ENCODE data around the gene ZNF862. TPM values are rescaled to one million over a fixed set of nuclear protein-coding genes. Genes with fewer than 3 reads are reported as not detected.

ZNF862 gene
- polyA plus RNA-seq, 4 donors: 18.1 to 20.9 (median 19.8) TPM

DNA sequence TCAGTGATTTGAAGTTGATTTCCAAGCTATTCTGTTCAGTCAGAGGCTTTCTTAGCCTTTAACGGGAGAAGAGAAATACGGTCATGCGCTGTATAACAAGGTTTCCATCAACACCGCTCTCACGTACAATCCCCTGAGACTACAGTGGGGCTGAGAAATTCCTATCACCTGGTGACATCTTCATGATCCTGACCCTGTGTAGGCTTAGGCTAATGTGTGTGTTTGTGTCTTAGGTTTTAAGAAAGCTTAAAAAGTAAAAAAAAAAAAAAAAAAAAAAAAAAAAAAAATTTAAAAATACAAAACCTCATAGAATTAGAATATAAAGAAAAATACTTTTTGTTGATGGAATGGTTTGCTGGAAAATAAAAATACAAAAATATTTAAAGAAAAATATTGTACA, 1.8 kb downstream of the ZNF862 start:
- DNase-seq (ENCODE audit: low read depth in 4 of 4, low spot score in 3 of 4): no peak

DNA sequence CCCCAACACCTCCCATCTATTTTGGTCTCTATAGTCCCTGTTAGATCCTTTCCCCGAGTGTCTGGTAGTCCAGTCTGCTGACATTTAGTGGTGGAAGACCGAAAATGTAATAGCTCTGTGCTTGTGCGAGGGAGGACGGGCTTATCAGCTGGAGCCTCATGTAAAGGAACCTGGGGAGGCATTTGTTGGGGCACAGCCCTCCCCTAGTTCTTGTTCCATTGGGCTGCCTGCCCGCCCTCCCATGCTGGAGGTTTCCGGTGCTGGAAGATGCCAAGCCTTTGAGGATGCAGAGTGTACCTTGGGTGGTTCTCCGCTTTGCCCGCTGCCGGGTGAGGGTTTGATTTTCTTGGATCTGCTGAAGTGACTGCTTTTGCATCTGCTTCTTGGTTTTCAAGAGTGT, 5.4 kb downstream of the ZNF862 start:
- no peak for DNase-seq (ENCODE audit: low read depth in 4 of 4, low spot score in 3 of 4)

GRCh38 chr7:149844445-149844844, 6.3 kb downstream of the ZNF862 start:
- no peak for DNase-seq (ENCODE audit: low read depth in 4 of 4, low spot score in 3 of 4)

- no peak for DNase-seq (ENCODE audit: low read depth in 4 of 4, low spot score in 3 of 4)
These were observed 7.2 kb downstream of the ZNF862 start for GRCh38 chr7:149845257-149845980.

DNA sequence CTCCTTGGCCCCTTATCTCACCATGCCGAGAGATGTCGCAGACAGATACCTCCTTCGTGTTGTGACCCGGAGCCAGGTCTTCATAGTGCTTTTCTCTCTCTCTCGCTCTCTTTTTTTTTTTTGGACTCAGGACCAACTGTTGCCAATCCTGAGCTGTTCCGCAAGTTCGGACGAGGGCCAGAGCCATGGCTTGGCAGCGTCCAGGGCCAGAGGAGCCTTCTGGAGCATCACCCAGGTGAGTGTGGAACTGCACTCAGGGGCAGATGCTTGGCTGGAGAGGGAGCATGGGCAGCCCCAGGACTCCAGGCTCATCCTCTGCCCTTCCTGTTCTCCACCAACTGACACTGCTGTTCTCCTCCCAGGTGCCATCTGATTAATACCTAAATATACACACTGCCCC, 7.8 kb downstream of the ZNF862 start:
- DNase-seq (ENCODE audit: low read depth in 4 of 4, low spot score in 3 of 4): no peak

DNA sequence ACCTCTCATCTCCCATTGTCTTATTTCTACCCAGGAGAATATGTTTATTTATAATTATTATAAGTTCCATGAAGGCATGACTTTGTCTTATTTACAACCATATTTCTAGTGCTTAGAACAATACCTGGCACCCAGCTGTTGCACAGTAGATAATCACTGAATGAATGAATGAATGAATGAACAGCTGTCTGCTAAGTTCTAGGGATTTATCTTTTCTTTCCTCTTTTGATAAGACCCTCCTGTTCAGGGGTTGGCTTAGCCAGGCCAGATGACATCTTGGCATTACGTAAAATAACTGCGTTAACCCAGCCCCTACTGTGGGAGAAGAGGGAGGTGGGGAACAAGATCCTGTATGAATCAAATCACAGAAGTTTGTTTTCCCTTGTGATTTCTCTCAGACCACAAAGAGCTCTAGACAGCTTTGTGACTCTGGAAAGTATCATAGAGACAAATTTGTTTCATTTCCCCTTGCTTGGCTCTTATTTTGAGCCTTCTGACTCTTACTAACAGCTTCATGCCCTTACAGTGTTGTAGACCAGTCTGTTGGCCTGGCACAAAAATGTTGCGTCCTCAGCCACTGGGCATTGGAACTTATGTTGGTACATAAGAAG, 8.4 kb downstream of the ZNF862 start:
- no peak for DNase-seq (ENCODE audit: low read depth in 4 of 4, low spot score in 3 of 4)

DNA sequence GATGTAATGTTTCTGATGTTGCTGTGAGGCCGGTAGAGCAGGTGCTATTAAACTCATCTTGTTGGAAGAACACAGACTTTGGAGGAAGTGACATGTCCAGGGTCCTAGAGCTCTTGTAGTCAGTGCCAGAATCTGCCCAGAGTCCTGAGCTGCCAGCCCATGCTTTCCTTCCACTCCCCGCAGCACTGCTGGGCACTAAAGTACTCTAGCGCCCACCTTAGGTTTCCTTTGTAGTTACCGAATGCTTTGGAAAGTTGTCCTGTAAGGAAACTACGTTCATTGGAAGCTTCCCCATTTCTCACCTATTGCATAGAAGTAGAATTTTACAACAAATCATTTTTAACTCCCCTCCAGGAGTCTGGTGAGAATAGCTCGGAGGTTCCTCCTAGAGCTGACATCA, 11.0 kb downstream of the ZNF862 start:
- DNase-seq (ENCODE audit: low read depth in 4 of 4, low spot score in 3 of 4): no peak

GRCh38 chr7:149850007-149850594, 11.9 kb downstream of the ZNF862 start:
- DNase-seq (ENCODE audit: low read depth in 4 of 4, low spot score in 3 of 4): no peak

DNA sequence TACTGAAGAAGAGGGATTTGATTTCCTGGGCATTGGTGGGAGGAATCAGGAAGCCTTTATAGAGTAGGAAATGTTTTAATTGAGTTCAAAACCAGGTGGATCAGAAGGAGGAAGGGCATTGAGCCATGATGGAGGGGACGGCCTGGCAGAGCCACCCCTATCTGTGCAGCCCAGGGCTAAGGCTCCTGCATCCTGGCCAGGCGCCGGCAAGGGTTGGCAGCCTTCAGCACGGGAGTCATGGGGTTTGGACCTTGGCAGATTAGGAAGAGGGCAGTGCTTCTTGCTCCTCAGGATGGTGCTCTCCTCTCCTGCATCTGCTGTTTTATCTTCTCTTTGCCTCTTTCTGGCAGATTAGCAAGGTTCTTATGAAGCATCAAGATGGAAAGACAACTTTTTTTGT, 12.5 kb downstream of the ZNF862 start:
- no peak for DNase-seq (ENCODE audit: low read depth in 4 of 4, low spot score in 3 of 4)

DNA sequence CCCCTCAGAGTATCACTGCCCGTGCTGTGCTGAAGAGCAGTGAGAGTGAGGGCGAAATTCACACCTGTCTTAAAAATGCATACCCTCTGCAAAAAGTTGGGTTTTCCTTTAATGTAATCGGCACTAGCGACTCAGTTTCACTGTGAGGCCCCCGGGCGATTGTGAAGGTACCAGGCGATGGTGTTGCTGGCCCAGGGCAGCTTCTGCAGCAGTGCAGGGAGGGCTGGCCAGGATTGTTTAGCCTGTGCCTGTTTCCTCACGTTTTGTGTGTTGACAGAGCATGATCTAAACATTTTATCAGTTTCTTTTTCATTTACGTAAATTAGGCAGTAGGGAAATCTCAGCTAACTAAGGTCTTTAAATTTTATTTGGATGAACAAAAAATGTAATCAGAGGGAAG, 13.3 kb downstream of the ZNF862 start:
- DNase-seq (ENCODE audit: low read depth in 4 of 4, low spot score in 3 of 4): no peak

GRCh38 chr7:149853157-149853556, 15.0 kb downstream of the ZNF862 start:
- no peak for DNase-seq (ENCODE audit: low read depth in 4 of 4, low spot score in 3 of 4)

GRCh38 chr7:149854611-149855360, 16.6 kb downstream of the ZNF862 start:
- DNase-seq (ENCODE audit: low read depth in 4 of 4, low spot score in 3 of 4): no peak

GRCh38 chr7:149855361-149856305, 17.5 kb downstream of the ZNF862 start:
- DNase-seq (ENCODE audit: low read depth in 4 of 4, low spot score in 3 of 4): no peak

DNA sequence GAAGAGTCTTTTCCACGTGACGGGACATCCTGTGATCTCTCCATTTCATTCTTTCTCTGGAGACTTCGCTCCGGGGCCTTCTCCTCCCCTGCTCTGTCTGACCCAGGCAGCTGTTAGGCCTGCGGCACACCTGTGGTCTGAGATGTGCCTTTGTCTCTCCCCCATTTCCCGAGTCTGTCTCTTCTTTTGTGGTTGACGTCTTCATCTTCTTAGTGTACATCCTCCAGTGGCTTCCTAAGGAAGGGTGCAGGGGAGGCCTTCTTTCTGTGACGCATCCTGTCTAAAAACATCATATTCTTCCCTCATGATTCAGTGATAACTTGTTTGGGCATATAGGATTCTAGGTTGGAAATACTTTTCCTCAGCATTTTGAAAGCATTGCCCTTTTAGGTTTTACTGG, 18.4 kb downstream of the ZNF862 start:
- no peak for DNase-seq (ENCODE audit: low read depth in 4 of 4, low spot score in 3 of 4)

- no peak for DNase-seq (ENCODE audit: low read depth in 4 of 4, low spot score in 3 of 4)
These were observed 21.2 kb downstream of the ZNF862 start for GRCh38 chr7:149859369-149859768.

DNA sequence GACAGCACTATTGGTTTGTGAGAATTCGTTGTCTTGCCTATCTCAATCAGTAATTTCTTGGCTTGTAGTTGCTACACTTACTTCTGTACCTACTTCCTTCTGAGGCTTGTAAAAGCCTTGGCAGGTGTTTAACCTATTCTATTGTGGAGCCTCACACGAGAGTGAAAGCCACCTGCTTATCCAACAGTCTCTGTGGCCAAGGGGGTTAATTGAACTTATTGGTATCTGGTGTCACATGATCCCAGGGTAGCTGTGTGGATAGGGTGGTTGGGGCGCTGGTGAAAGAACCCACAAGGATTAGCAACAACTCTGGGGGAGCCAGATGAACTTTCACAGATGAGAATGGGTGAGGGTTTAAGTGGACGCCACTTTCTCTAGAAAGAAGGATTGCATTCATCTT, 21.7 kb downstream of the ZNF862 start:
- DNase-seq (ENCODE audit: low read depth in 4 of 4, low spot score in 3 of 4): no peak

DNA sequence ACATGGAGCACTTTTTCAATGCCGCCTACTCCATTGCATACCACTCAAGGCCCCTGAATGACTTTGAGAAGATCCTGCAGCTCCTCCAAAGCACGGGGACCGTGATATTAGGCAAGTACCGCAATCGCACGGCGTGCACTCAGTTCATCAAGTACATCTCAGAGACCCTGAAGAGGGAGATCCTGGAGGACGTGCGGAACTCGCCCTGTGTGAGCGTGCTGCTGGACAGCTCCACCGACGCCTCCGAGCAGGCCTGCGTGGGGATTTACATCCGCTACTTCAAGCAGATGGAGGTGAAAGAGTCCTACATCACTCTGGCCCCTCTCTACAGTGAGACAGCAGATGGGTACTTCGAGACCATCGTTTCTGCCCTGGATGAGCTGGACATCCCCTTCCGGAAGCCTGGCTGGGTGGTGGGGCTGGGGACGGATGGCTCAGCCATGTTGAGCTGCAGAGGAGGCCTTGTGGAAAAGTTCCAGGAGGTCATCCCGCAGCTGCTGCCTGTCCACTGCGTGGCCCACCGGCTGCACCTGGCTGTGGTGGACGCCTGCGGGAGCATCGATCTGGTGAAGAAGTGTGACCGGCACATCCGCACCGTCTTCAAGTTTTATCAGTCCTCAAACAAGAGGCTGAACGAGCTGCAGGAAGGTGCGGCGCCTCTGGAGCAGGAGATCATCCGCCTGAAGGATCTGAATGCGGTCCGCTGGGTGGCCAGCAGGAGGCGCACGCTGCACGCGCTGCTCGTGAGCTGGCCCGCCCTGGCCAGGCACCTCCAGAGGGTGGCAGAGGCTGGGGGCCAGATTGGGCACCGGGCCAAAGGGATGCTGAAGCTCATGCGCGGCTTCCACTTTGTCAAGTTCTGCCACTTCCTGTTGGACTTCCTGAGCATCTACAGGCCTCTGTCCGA, 22.9 kb downstream of the ZNF862 start:
- no peak for DNase-seq (ENCODE audit: low read depth in 4 of 4, low spot score in 3 of 4)

DNA sequence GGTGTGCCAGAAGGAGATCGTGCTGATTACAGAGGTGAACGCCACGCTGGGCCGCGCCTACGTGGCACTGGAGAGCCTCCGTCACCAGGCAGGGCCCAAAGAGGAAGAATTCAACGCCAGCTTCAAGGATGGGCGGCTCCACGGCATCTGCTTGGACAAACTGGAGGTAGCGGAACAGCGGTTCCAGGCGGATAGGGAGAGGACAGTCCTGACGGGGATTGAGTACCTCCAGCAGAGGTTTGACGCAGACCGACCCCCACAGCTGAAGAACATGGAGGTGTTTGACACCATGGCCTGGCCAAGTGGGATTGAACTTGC, 23.5 kb downstream of the ZNF862 start:
- DNase-seq (ENCODE audit: low read depth in 4 of 4, low spot score in 3 of 4): no peak

- DNase-seq (ENCODE audit: low read depth in 4 of 4, low spot score in 3 of 4): no peak
These were observed 24.0 kb downstream of the ZNF862 start for GRCh38 chr7:149862156-149862555.

GRCh38 chr7:149863500-149863899, 25.3 kb downstream of the ZNF862 start:
- DNase-seq (ENCODE audit: low read depth in 4 of 4, low spot score in 3 of 4): no peak
